Erythroblast (primary cell): ENCODE results near the gene EFHC1.

Experiments
- GATA1 ChIP-seq: IDR thresholded peaks from 2 replicates; pipeline ENCODE4 v1.6.1; 2011; ENCODE audit warnings: low read depth, mild to moderate bottlenecking, control low read depth, low read length, moderate library complexity
- POLR2A ChIP-seq: IDR thresholded peaks from 2 replicates; pipeline ENCODE4 v1.6.1; 2011; ENCODE audit warnings: mild to moderate bottlenecking, low read length

GRCh38 chr6:52423448-52423847 lies 3.3 kb downstream of the EFHC1 start:
- TF ChIP-seq POLR2A: no peak
- no peak for TF ChIP-seq GATA1
